ACHN (cell line): ENCODE data around the gene RREB1.

ENCODE experiments used
- DNase-seq: peaks from one replicate; pipeline ENCODE4 v3.0.0-alpha.2; 2015
- in situ Hi-C: cut with HindIII; loops from 2 replicates; pipeline ENCODE4 v1.10.0; 2017; ENCODE audit warnings: low sequenced_read_pairs, low pct_ligation_motif_present, low pct_unique_long_range_greater_than_20kb

RREB1 gene

GRCh38 chr6:7283676-7284075 lies 175.9 kb downstream of the RREB1 start:
- in situ Hi-C loops: loop anchor here (25.0 kb wide), 1 partner anchor 304 kb away; the partner anchor contains the start of gene SNRNP48
- no peak for DNase-seq

GRCh38 chr6:7285416-7285815 lies 177.7 kb downstream of the RREB1 start:
- no peak for DNase-seq
- in situ Hi-C loops: loop anchor here (25.0 kb wide), 1 partner anchor 302 kb away; the partner anchor contains the start of gene SNRNP48

- in situ Hi-C loops: loop anchor here (25.0 kb wide), 1 partner anchor 297 kb away; the partner anchor contains the start of gene SNRNP48
Observed at GRCh38 chr6:7290079-7290478, 182.3 kb downstream of the RREB1 start.

GRCh38 chr6:7292596-7293255 lies 185.0 kb downstream of the RREB1 start:
- in situ Hi-C loops: loop anchor here (25.0 kb wide), 1 partner anchor 295 kb away; the partner anchor contains the start of gene SNRNP48
- no peak for DNase-seq

More at GRCh38 chr6:7290079-7290478, 182.3 kb downstream of the RREB1 start:
- no peak for DNase-seq

- DNase-seq: no peak
- in situ Hi-C loops: loop anchor here (25.0 kb wide), 1 partner anchor 291 kb away; the partner anchor contains the start of gene SNRNP48
Observed at GRCh38 chr6:7295916-7296315, 188.2 kb downstream of the RREB1 start.

GRCh38 chr6:7296602-7297001 lies 188.8 kb downstream of the RREB1 start:
- in situ Hi-C loops: loop anchor here (25.0 kb wide), 1 partner anchor 291 kb away; the partner anchor contains the start of gene SNRNP48
- no peak for DNase-seq

GRCh38 chr6:7298113-7298512 lies 190.4 kb downstream of the RREB1 start:
- in situ Hi-C loops: loop anchor here (25.0 kb wide), 1 partner anchor 289 kb away; the partner anchor contains the start of gene SNRNP48
- no peak for DNase-seq

GRCh38 chr6:7300926-7301325 lies 193.2 kb downstream of the RREB1 start:
- no peak for DNase-seq

More at GRCh38 chr6:7300926-7301325, 193.2 kb downstream of the RREB1 start:
- in situ Hi-C loops: no loop called here
